GM21447 (cell line): ENCODE results near the gene ENTREP1.

Experiments used
- ATAC-seq: cut with Tn5 transposase; IDR thresholded peaks from one replicate; pipeline ENCODE4 v1.9.1; 2021; ENCODE audit not compliant: unreplicated experiment

ENTREP1 gene

GRCh38 chr9:69317894-69318293 lies 7.1 kb upstream of the ENTREP1 start:
- peak; percentile 93 for ATAC-seq

- no peak for ATAC-seq
Measured at GRCh38 chr9:69319324-69320025, 5.5 kb upstream of the ENTREP1 start.

- no peak for ATAC-seq
Measured at GRCh38 chr9:69322256-69322655, 2.8 kb upstream of the ENTREP1 start.

- no peak for ATAC-seq
Measured at GRCh38 chr9:69323861-69324260, 1.2 kb upstream of the ENTREP1 start.

DNA sequence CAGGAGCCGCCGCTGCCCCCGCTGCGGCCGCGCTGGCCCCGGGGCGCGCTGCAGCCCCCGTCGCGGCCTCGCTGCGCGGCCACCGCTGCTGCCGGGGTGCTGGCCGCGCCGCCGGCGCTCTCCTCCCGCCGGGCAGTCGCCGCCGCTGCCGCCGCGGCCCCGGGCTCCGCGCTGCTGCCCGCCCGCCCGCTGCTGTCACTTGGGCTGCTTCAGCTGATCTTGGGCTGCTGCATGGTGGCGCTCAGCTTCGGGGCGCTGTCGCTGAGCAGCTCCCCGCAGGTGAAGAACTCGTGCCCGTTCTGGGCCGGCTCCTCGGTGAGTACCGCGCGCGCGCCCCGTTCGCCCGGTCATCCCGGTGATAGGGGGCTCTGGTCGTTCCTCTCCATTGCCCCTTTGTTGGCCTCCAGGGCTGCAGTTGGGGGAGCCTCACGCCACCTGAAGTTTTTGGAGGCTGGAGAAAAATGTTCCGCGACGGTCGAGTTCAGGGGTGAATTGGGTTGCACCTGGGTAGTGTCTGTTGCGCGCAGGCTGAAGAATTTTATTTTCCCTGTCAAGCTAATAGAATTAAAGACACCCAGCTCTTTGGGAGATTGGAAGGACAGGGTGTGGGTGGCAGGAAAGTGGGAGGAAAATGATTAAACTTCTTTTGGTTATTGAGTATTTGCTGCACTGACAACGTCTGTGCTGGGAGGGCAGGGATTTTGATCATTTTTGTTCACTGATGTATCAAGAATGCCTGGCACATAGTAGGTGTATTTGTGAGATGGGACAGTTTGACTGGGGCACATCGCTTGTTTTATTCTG lies 596 bp downstream of the ENTREP1 start:
- ATAC-seq, result peak; percentile 10

DNA sequence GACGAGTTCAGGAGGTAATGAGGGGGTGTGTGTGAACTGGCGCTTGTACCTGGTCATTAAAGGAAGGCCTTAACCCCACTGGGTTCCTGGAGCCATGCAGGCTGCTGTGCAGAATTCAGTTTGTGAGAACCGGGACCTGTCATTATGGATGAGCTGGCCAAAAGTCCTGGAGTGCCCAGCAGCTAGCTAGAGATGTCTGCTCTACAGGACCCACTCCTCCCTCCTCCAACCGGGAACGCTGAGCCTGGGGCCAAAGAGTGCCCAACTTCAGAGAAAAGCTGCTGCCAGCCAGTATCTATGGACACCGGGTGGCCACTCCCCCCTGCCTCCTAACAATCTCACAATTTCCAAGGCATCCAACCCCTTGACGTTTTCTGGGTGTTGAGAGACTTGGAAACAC lies 1.2 kb downstream of the ENTREP1 start:
- ATAC-seq, result no peak

DNA sequence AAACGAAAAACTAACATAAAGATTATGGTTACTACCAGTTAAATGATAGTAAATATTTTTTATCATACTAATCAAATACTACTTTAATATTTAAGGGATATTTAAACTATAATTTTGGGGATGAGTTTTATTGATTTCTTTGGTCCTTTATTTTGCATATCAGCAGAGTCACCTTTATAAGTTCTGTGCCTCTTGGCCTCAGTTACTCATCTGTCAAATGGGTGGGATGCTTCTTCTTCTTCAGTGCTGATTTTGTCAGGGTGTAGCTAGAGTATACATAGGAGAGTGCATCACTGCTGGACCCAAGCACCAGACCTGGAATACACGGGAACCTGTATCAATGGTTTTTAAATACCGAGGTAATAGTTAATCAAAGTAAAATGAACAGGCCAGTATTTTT lies 5.6 kb downstream of the ENTREP1 start:
- ATAC-seq, result no peak

- ATAC-seq, result no peak
Measured at GRCh38 chr9:69331444-69331843, 6.4 kb downstream of the ENTREP1 start.

- no peak for ATAC-seq
Measured at GRCh38 chr9:69332067-69332685, 7.2 kb downstream of the ENTREP1 start.

DNA sequence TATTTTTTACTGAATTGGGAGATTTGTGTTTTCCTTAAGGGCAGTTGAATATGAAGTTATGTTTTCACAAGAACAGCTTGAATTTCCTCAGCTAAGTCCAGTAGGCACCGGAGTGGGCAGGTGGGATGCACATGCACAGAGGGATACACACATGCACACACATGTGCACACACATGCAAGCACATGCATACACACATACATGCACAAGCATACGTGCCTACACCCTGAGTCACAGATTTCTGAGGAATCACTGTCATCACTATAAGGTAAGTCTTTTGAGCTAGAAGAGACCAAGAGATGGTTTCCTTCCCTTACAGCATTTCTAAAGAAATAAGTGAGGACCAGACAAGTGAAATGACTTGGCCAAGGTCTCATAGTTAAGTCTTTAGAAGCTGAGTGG lies 8.7 kb downstream of the ENTREP1 start:
- no peak for ATAC-seq

DNA sequence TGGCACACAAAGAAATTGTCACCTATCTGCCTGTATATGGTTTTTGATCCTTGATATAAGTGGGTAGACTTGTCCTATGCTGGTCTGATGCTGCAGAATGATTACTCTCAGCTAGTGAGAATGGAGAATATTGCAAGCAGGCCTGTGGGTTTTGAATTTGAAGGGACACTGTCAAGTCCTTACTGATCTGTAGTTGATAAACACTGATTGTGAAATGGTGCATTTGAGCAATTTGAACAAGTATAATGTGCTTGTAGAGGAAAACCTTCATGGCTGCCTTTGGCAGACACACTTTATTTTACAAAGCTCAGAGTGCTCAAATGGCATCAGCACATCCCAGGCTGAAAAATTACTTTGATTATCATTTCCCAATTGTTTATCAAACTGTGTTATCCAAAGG lies 9.3 kb downstream of the ENTREP1 start:
- ATAC-seq, result no peak

- ATAC-seq, result no peak
Measured at GRCh38 chr9:69339620-69340019, 14.6 kb downstream of the ENTREP1 start.

GRCh38 chr9:69340631-69341030 lies 15.6 kb downstream of the ENTREP1 start:
- ATAC-seq, result no peak

GRCh38 chr9:69342769-69343168 lies 17.8 kb downstream of the ENTREP1 start:
- ATAC-seq, result no peak

GRCh38 chr9:69344459-69344858 lies 19.4 kb downstream of the ENTREP1 start:
- ATAC-seq, result no peak

DNA sequence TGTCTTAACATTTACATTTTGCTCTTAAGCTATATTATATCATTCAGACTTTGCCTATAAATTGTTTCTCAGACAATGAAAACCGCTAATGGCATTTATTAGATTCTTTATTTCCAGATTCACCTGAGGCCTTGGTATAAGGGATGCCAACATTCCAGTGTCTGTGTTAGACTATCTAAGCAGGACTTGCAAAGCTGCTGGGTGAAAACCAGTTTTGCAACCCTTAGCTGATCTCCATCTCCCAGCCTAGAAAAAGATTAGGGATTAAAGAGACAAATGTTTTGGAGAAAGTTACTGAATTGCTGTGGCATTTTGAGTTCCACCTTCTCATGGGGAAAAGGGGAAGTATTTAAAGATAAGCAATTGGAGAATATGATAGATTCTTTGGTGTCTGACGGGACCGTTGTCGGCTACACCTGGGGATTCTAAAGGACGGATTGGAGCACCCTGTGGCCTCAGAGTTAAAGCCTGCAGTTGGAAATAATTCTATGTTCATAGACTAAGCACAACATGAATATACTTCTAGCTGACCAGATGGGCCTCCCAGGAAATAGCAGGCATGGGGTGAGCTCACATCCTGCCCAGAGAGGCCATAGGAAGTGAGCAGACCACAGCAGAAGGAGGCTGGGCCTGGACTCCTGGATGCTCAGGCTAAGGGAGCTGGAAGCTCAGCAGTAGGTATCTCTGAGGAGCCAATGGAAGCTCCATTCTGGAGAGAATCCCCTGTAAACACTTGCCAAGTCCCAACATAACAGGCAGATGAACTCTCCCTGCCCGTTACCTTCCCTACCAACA lies 21.8 kb downstream of the ENTREP1 start:
- ATAC-seq, result no peak

DNA sequence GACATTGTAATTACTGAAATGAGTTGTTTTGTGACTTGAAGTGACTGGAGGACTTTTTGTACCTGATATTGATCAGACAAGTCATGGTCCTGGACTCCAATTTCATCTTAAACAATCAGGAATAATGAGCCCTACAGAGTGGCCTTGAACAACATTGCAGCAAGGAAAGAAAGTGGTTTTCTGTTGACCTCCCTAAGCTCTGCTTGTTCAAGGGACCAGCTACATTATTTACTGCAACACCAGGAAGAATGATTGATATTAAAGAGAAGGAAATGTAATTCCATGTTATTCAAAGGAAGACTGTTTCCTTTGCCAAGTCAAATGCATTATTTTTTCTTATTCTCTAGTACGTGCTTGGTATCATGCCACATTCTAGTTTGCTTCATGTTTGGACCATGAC lies 22.6 kb downstream of the ENTREP1 start:
- no peak for ATAC-seq

GRCh38 chr9:69351227-69351626 lies 26.2 kb downstream of the ENTREP1 start:
- ATAC-seq, result no peak

- no peak for ATAC-seq
Measured at GRCh38 chr9:69355232-69355631, 30.2 kb downstream of the ENTREP1 start.

DNA sequence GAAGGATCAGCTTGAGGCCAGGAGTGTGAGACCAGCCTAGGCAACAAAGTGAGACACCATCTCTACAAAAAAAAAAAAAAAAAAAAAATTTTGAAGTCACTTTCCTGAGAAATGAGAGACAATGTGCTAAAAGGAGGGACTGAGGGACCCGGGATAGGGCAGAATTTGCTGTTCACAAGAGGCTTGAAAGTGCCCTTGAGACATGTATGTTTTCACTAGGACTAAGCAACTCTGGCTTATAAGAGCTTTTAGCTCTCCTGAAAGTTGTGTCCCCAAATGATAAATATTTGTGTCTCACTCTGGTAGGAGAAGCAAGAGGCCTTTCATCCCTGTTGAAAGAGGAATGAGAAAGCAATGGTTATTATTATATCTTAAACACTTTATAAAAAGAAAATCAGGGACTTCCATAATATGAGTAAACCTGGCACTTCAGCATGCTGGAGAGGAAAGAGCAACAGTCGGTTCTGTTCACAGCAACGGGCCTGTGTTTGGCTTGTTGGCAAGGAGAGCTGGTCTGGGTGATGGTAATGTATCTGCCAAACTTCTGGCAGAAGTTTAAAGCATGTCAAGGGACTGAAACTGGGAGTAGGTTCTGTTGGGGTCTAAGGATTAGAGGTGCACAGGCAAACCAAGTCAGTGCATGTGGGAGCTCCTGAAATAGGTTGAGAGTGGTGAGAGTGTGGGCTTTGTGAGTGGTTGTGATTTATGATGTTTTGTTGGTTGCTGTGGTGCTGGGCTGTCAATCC lies 32.2 kb downstream of the ENTREP1 start:
- no peak for ATAC-seq

DNA sequence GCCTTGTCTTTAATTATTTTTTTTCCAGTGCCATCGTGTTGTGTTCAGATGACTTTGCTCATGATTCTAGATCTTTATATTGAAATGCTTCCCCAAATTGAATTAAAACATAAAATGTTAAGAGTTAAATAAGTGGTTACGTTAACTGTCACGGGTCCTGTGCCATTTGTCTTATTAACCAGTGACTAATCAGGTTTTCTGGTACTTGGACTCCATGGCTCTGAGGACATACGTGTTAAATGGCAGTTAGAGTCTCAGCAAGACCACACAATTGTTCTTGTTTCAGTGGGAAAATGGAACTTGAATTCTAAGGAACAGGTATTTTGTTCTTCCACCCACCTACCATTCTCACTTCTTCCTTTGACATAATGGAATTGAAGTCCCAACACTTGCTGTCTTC lies 32.8 kb downstream of the ENTREP1 start:
- ATAC-seq, result no peak
